AG10803 (cell line): Measurements from ENCODE around the gene KICS2.

Experiments used
- DNase-seq: peaks from one replicate; pipeline ENCODE4 v3.0.0; 2010; ENCODE audit warnings: low read depth
- H3K4me3 ChIP-seq: 2 replicates; pipeline ENCODE4 v1.5.1; 2011; ENCODE audit warnings: mild to moderate bottlenecking, low read length, control low read depth
- CTCF ChIP-seq: conservative IDR thresholded peaks from 2 replicates; pipeline ENCODE4 v1.5.1; 2011; ENCODE audit warnings: mild to moderate bottlenecking, low read length, control low read depth, inconsistent platforms

KICS2 gene

DNA sequence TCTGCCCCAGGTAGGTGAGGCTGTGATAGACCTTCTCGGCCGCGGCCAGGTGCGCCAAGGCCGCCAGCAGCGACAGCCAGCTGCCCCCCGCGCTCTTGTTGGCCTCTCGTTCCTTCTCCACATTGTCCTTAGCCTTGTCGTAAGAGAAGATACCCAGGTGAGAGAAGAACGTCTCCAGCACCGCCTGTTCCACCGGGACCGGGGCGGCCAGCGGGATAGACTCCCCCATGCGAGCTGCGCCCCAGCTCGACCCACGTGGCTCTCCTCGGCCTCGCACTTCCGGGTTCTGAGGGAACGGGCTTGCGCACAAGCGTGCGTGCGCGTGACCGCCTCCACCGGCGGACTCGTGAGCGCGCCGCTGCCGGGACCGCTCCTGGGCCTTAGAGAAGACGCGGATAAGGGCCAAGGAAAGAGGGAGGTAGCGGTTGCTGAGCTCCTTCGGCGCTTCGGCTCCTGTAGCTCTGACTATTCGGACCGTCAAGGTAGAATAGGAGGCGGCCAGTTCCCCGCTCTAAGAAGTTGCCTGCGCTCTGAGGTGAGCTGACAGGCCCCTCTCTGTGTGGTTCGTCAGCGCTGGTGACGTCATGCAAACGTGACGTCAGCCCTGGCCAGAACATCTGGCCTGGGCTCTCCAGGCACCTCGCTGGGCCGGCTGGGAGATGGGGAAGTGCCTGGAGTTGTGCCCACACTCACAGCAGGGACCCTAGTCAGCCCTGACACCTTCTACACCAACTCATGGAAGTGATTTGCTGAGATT is at the start of gene KICS2:
TSS of gene KICS2 (minus strand) at position 288 of the 757 bp plus-strand sequence. CDS start at position 229, 59 bp downstream.
- TF ChIP-seq CTCF = no peak
- peak; percentile 92 for DNase-seq
- peak within 1 kb of the TSS; percentile 88 for H3K4me3 ChIP-seq

DNA sequence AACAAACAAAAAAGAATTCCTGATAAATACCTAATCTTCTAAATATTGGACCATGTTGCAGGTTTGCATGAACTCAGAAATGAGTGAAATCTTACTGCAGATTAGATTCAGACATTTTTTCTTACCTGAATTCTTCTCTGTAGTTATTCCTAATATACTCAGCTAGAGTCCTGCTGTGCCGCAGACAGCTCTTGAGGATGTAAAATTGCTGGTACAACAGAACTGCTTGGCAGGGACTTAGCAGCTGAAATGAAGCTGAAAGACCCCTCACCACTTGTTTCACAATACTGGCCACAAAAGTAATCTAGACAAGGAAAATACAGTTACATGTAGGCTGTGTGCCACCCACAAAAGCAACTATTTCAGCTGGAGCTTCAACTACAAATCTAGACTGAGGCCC is 48.3 kb upstream of the KICS2 start:
- TF ChIP-seq CTCF = no peak
- no peak for DNase-seq
- no peak overlapping the region for H3K4me3 ChIP-seq

DNA sequence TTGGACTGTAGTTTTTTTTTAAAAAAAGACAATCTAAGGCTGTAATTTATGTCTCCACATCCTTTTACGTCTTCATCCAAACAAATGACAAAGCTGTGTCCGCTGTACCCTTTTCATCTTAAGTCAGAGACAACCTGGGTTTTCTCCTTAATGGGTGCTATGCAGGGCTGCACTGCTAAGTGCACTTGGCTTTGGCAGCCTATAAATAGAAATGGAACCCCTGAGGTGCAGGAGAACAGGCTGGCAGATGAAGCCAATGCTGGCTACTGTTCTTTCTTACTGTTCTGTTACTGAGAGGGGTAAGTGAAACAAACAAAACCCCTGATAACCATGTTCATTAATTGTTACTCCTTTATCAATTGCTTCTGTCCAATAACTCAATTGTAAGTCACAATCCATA is 47.1 kb upstream of the KICS2 start:
- no peak for TF ChIP-seq CTCF
- DNase-seq = no peak
- no peak overlapping the region for H3K4me3 ChIP-seq

GRCh38 chr12:64268409-64268808 is 46.3 kb upstream of the KICS2 start:
- no peak for TF ChIP-seq CTCF
- no peak for DNase-seq
- H3K4me3 ChIP-seq = no peak overlapping the region

- no peak for TF ChIP-seq CTCF
- H3K4me3 ChIP-seq = no peak overlapping the region
- no peak for DNase-seq
Measured at GRCh38 chr12:64265839-64266238, 43.7 kb upstream of the KICS2 start.

GRCh38 chr12:64261813-64262212 is 39.7 kb upstream of the KICS2 start:
- no peak for DNase-seq
- H3K4me3 ChIP-seq = no peak overlapping the region
- TF ChIP-seq CTCF = no peak

GRCh38 chr12:64258576-64258975 is 36.5 kb upstream of the KICS2 start:
- no peak overlapping the region for H3K4me3 ChIP-seq
- TF ChIP-seq CTCF = no peak
- no peak for DNase-seq
